ENCODE measurements around the gene MACROH2A1.

GRCh38 chr5:135350536-135350935 is 48.5 kb downstream of the MACROH2A1 start:
- no peak for TF ChIP-seq RAD21 (IDR thresholded peaks at IDR 0.05; ENCODE audit: low read length)
- TF ChIP-seq CTCF (IDR thresholded peaks at IDR 0.05), result no peak
- no peak for TF ChIP-seq EP300 (IDR thresholded peaks at IDR 0.05; ENCODE audit: borderline replicate concordance in 1 of 2, low read depth in 1 of 2, low read length in 1 of 2)
- TF ChIP-seq GATA2 (CRISPR knock-in tag; IDR thresholded peaks at IDR 0.05), result no peak
- no peak for TF ChIP-seq POLR2AphosphoS5 (IDR thresholded peaks at IDR 0.05; ENCODE audit: low read depth, low read length)
- no peak for TF ChIP-seq USF1 (IDR thresholded peaks at IDR 0.05; ENCODE audit: borderline replicate concordance, low read depth)

Data from SK-N-SH (cell line).